Gastrocnemius medialis (tissue), 4 donors: ENCODE data around the gene HEXD. TPM values are rescaled to one million over a fixed set of nuclear protein-coding genes. Genes with fewer than 3 reads are reported as not detected.
"Not testable (repeated sequence)": the region's sequence is repeated elsewhere in the genome, so short reads cannot be mapped to it uniquely, and the experiment has no call there.

Source experiments
- ATAC-seq, 2 donors: fragments of 150-250 bp; one replicate each; pipeline ENCODE4 v1.9.1; 2016
- DNase-seq, 2 donors: peaks; one replicate each; pipeline ENCODE4 v3.0.0-alpha.2; 2019
- H3K27ac ChIP-seq, 4 donors: fragments of 200-600 bp; sonication (generic); 1 replicate in 1 of 4; 2 replicates in 3 of 4; pipeline ENCODE4 v1.5.1; 2016 to 2018; ENCODE audit warnings: mild to moderate bottlenecking in 2 of 4, moderate library complexity in 1 of 4
- H3K27me3 ChIP-seq, 3 donors: fragments of 200-600 bp; sonication (generic) in 2 of 3; 1 replicate in 1 of 3; 2 replicates in 2 of 3; pipeline versions ENCODE4 v1.5.1 to v1.6.0; 2016 to 2019; ENCODE audit warnings: mild to moderate bottlenecking in 1 of 3, moderate library complexity in 1 of 3
- H3K36me3 ChIP-seq, 2 donors: fragments of 200-600 bp; sonication (generic) in 1 of 2; one replicate each; pipeline ENCODE4 v1.5.1; 2017 to 2018
- H3K4me1 ChIP-seq, 2 donors: fragments of 200-600 bp; sonication (generic) in 1 of 2; one replicate each; pipeline ENCODE4 v1.5.1; 2016 to 2017; ENCODE audit warnings: mild to moderate bottlenecking in 2 of 2
- H3K4me3 ChIP-seq, 4 donors: fragments of 200-600 bp; sonication (generic) in 3 of 4; 1 replicate in 1 of 4; 2 replicates in 3 of 4; pipeline ENCODE4 v1.5.1; 2016 to 2019; ENCODE audit warnings: mild to moderate bottlenecking in 2 of 4
- H3K9me3 ChIP-seq, 3 donors: fragments of 200-600 bp; sonication (generic) in 2 of 3; 1 replicate in 1 of 3; 2 replicates in 2 of 3; pipeline ENCODE4 v1.5.1; 2016 to 2019
- CTCF ChIP-seq, 5 experiments: fragments of 450-650 bp in 3 of 5; fragments of 200-600 bp in 2 of 5; sonication (generic) in 2 of 5; IDR thresholded peaks in 4 of 5; conservative IDR thresholded peaks in 1 of 5; 1 replicate in 4 of 5; 2 replicates in 1 of 5; pipeline ENCODE4 v1.5.1; 2016 to 2019; ENCODE audit warnings: antibody characterized with exemption in 5 of 5, mild to moderate bottlenecking in 3 of 5, moderate library complexity in 3 of 5
- POLR2A ChIP-seq, 2 donors: fragments of 450-650 bp; IDR thresholded peaks; one replicate each; pipeline ENCODE4 v1.6.1; 2017; ENCODE audit warnings: antibody characterized with exemption in 2 of 2, mild to moderate bottlenecking in 2 of 2, moderate library complexity in 2 of 2
- in situ Hi-C, 4 donors: fragments of 200-750 bp; cut with MboI; loops; one replicate each; pipeline versions ENCODE4 v1.15.0 to v1.8.0; 2017; ENCODE audit warnings: low sequenced_read_pairs in 4 of 4
- intact Hi-C: fragments of 100-400 bp; cut with DNase I; formaldehyde crosslinking; loops from one replicate; pipeline ENCODE4 v1.15.1; 2023; ENCODE audit warnings: low total_unique reads
- total RNA-seq, 4 donors: library from RNA; depleted of rRNA; stranded (reverse); fragments of >200 nt; gene quantifications; one replicate each; pipeline versions ENCODE4 v1.1.0 to v1.2.3, GENCODE V29; 2016

HEXD gene
- total RNA-seq, 4 donors from 2014 or later = 15.5 to 35.1 (median 22.5) TPM

DNA sequence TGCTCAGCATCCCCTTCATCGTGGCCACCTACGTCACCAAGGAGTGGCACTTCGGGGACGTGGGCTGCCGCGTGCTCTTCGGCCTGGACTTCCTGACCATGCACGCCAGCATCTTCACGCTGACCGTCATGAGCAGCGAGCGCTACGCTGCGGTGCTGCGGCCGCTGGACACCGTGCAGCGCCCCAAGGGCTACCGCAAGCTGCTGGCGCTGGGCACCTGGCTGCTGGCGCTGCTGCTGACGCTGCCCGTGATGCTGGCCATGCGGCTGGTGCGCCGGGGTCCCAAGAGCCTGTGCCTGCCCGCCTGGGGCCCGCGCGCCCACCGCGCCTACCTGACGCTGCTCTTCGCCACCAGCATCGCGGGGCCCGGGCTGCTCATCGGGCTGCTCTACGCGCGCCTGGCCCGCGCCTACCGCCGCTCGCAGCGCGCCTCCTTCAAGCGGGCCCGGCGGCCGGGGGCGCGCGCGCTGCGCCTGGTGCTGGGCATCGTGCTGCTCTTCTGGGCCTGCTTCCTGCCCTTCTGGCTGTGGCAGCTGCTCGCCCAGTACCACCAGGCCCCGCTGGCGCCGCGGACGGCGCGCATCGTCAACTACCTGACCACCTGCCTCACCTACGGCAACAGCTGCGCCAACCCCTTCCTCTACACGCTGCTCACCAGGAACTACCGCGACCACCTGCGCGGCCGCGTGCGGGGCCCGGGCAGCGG, 43.4 kb upstream of the HEXD start:
- H3K27me3 ChIP-seq = peaks cover 47 to 61% (median 56%) of the 10 kb centered on the region in 3 donors
- intact Hi-C loops = no loop called here
- no peaks in the 10 kb centered on the region for H3K36me3 ChIP-seq
- DNase-seq = no peak
- ATAC-seq = no peak
- H3K9me3 ChIP-seq = no peaks in the 10 kb centered on the region
- H3K27ac ChIP-seq = no peak overlapping the region
- no peak for TF ChIP-seq POLR2A (IDR thresholded peaks at IDR 0.05)
- in situ Hi-C loops = loop anchor here in 1 of 4 donors (25.0 kb wide), 1 partner anchor 388 kb away; the partner anchor contains the start of gene TBCD
- H3K4me1 ChIP-seq = peaks cover 11 to 17% of the 10 kb centered on the region in 2 donors
- H3K4me3 ChIP-seq = no peak overlapping the region

GRCh38 chr17:82375359-82376041, 42.6 kb upstream of the HEXD start:
- Histone ChIP-seq H3K4me1 (peaks cover 9 to 14% of the 10 kb centered on the region in 2 donors), H3K36me3 (no peaks in the 10 kb centered on the region), H3K27ac (no peak overlapping the region), H3K4me3 (no peak overlapping the region), H3K9me3 (no peaks in the 10 kb centered on the region), H3K27me3 (peaks cover 45 to 61% (median 56%) of the 10 kb centered on the region in 3 donors)
- in situ Hi-C loops = no loop called here
- intact Hi-C loops = no loop called here
- DNase-seq (no peak), ATAC-seq (no peak)
- TF ChIP-seq POLR2A (IDR thresholded peaks at IDR 0.05) = no peak

- Histone ChIP-seq H3K4me3 (no peak overlapping the region), H3K27me3 (peaks cover 43 to 61% (median 55%) of the 10 kb centered on the region in 3 donors), H3K36me3 (no peaks in the 10 kb centered on the region), H3K9me3 (no peaks in the 10 kb centered on the region), H3K27ac (no peak overlapping the region), H3K4me1 (peaks cover 6 to 13% of the 10 kb centered on the region in 2 donors)
- in situ Hi-C loops = no loop called here
- ATAC-seq = no peak
- intact Hi-C loops = no loop called here
- no peak for TF ChIP-seq CTCF (IDR thresholded peaks at IDR 0.05 in 4 of 5, conservative IDR thresholded peaks at IDR 0.05 in 1 of 5)
- no peak for TF ChIP-seq POLR2A (IDR thresholded peaks at IDR 0.05)
- DNase-seq = no peak
Measured at GRCh38 chr17:82376042-82376730, 42.0 kb upstream of the HEXD start.

DNA sequence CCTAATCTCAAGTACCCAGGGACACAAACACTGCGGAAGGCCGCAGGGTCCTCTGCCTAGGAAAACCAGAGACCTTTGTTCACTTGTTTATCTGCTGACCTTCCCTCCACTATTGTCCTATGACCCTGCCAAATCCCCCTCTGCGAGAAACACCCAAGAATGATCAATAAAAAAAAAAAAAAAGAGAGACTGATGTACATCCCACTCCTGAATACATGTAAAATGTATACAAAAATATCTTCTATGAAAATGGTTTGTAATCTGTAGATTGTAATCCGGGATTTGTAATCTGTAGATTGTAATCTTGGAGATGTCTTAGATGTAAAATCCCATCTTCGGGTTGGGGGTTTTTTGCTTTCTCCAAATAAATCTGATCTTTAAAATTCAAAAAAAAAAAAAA, 40.9 kb upstream of the HEXD start:
- in situ Hi-C loops, H3K9me3 ChIP-seq, H3K4me3 ChIP-seq, H3K4me1 ChIP-seq, DNase-seq, H3K27ac ChIP-seq, H3K36me3 ChIP-seq, ATAC-seq, intact Hi-C loops: not testable (repeated sequence)
- H3K27me3 ChIP-seq = peaks cover 46 to 58% (median 54%) of the 10 kb centered on the region in 3 donors

- Histone ChIP-seq H3K4me1 (peaks cover 6 to 7% of the 10 kb centered on the region in 2 donors), H3K36me3 (no peaks in the 10 kb centered on the region), H3K4me3 (no peak overlapping the region), H3K27me3 (peaks cover 54 to 59% (median 57%) of the 10 kb centered on the region in 3 donors), H3K9me3 (no peaks in the 10 kb centered on the region), H3K27ac (no peak overlapping the region)
- ATAC-seq = no peak
- in situ Hi-C loops (no loop called here), intact Hi-C loops (no loop called here)
- no peak for DNase-seq
- TF ChIP-seq CTCF (IDR thresholded peaks at IDR 0.05 in 4 of 5, conservative IDR thresholded peaks at IDR 0.05 in 1 of 5) (no peak), POLR2A (IDR thresholded peaks at IDR 0.05) (no peak)
Measured at GRCh38 chr17:82377924-82378740, 40.0 kb upstream of the HEXD start.
